ENCODE results near the gene CCNO.

CCNO gene

DNA sequence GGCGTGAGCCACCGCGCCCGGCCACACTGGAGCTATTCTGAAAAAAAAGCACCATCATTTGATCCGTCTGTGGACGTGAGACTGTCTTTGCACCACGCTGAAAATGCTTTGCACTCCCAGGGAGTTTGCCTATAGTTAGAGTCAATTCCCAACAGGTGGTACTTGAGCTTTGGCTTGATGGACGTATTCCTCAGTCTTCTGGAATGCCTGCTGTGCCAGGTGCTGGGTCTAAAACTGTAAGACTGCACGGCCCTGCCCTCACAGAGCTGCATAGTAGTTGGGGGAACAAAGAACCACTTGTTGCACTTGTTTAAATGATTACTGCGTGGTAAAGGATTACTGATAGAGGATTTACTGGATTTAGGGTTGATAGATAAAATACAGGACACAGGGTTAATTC, 3.4 kb upstream of the CCNO start:
- TF ChIP-seq, protein P1, sequence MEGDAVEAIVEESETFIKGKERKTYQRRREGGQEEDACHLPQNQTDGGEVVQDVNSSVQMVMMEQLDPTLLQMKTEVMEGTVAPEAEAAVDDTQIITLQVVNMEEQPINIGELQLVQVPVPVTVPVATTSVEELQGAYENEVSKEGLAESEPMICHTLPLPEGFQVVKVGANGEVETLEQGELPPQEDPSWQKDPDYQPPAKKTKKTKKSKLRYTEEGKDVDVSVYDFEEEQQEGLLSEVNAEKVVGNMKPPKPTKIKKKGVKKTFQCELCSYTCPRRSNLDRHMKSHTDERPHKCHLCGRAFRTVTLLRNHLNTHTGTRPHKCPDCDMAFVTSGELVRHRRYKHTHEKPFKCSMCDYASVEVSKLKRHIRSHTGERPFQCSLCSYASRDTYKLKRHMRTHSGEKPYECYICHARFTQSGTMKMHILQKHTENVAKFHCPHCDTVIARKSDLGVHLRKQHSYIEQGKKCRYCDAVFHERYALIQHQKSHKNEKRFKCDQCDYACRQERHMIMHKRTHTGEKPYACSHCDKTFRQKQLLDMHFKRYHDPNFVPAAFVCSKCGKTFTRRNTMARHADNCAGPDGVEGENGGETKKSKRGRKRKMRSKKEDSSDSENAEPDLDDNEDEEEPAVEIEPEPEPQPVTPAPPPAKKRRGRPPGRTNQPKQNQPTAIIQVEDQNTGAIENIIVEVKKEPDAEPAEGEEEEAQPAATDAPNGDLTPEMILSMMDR (IDR thresholded peaks at IDR 0.05): no peak

DNA sequence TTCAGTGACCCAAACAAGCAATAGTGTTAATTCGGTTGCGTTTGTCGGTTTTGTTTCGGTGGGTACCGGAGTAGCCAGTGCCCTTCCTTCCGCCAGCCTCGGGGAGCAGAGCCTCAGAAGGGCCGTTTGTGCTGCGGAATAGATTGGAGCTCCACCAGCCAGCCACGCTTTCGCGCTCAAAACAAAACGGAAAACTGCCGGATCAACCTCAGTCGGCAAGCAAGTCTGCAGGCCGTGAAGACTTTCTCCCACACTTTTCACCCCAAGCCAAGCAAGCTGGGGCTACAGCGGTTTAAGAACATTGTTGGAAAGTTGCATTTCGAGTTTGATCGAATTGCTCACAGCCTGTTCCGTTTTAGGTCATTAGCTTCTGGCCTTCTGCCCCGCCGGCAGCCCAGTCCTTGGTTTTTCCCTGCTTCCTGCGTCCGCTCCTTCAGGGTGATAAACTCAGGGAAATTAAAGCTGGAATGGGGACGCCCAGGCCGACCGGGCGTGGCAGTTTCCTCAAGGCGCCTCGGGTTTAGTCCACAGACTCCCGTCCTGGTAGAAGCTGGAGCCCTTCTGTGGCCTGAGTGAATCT, 803 bp upstream of the CCNO start:
- TF ChIP-seq, protein P1 (IDR thresholded peaks at IDR 0.05): no peak

- TF ChIP-seq, protein P1 (IDR thresholded peaks at IDR 0.05): no peak
These were observed 980 bp downstream of the CCNO start for GRCh38 chr5:55232271-55232984.

DNA sequence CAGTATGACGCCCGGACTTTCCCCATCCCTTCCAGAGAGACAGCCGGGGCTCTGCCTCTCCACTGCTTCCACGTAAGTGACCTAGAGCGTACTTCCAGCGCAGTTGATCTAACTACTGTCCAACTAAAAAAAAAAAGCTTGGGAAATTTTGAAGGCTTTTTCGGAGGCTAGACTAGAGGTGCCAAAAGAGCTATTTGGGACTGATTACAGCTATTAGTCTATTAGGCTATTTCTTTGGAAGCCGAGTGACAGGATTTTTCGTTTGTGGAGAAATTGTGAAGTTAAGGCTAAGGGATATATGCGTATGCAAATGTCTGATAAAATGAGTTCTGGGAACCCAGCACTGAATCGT, 1.5 kb downstream of the CCNO start:
- TF ChIP-seq, protein P1 (IDR thresholded peaks at IDR 0.05): no peak

GRCh38 chr5:55231029-55231918, 2.1 kb downstream of the CCNO start:
- TF ChIP-seq, protein P1 (IDR thresholded peaks at IDR 0.05): no peak

- TF ChIP-seq, protein P1 (IDR thresholded peaks at IDR 0.05): no peak
These were observed 3.2 kb downstream of the CCNO start for GRCh38 chr5:55230086-55230629.

DNA sequence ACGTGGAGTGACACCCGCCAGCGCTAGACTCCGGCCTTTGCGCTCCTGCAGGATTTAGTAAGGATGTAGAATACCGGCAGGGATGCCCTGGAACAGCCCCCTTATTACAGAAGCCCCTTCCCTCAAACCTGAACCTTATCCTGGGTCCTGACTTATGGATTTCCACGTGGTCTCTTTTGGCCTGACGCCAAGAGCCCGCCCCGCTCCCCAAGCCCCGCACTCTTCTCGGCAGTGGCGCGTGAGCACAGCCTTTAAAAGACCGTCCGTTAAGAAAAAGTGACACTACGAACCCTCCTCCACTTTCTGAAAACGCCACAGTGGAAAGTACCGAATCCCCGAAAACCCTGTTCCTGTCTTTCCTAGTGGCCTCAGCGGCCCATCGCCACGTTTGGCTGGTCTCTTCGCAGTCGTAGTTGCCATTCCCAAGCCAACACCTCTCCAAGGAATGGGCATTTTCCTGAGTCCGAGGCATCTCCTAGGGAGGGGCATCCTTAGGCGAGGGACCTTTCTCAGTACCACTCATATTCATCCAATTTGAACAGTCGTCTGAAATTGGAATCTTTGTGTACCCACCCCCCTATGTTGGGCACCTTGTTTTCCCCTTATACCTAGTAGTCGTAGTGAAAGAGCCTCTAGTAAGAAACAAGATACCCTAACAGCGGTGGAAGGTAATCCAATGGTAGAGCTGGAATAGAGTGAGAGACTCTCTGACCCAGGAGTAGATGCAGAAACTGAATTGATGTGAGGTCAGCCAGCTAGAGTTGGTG, 5.6 kb downstream of the CCNO start:
- TF ChIP-seq, protein P1 (IDR thresholded peaks at IDR 0.05): no peak

Data from LNCAP (cell line).